Natural killer cell (primary cell): Measurements from ENCODE around the gene CABLES1. TPM values are rescaled to one million over a fixed set of nuclear protein-coding genes. Genes with fewer than 3 reads are reported as not detected.

ENCODE experiments used
- ATAC-seq, 3 donors: fragments of 150-1000 bp in 2 of 3; fragments of 200-7000 bp in 1 of 3; cut with Tn5 transposase; 1 replicate in 1 of 3; 2 replicates in 2 of 3; pipeline ENCODE4 v1.10.0; 2021; ENCODE audit warnings: mild to moderate bottlenecking in 2 of 3, moderate library complexity in 2 of 3
- DNase-seq, 2 donors: peaks; one replicate each; pipeline versions ENCODE4 v3.0.0 to v3.0.0-alpha.2; 2013 to 2021; ENCODE audit warnings: mixed read lengths in 1 of 2
- H3K27ac ChIP-seq: one replicate; pipeline ENCODE4 v1.5.1; 2013; ENCODE audit warnings: mild to moderate bottlenecking, low read length
- H3K27me3 ChIP-seq: one replicate; pipeline ENCODE4 v1.6.1; 2013; ENCODE audit warnings: low read length; ENCODE audit not compliant: control insufficient read depth, insufficient read depth
- H3K36me3 ChIP-seq: one replicate; pipeline ENCODE4 v1.6.1; 2013; ENCODE audit warnings: low read length; ENCODE audit not compliant: control insufficient read depth, insufficient read depth
- H3K4me1 ChIP-seq: one replicate; pipeline ENCODE4 v1.6.1; 2013; ENCODE audit warnings: low read length; ENCODE audit not compliant: control insufficient read depth, insufficient read depth
- H3K4me3 ChIP-seq: one replicate; pipeline ENCODE4 v1.5.1; 2013; ENCODE audit warnings: low read length
- H3K9me3 ChIP-seq: one replicate; pipeline ENCODE4 v1.6.1; 2013; ENCODE audit warnings: low read length; ENCODE audit not compliant: control insufficient read depth, insufficient read depth
- H3K27ac Mint-ChIP-seq, 2 donors: one replicate each; pipeline ENCODE4 v1.8.0; 2022; ENCODE audit warnings: mild to moderate bottlenecking in 2 of 2, mixed read lengths in 2 of 2, moderate library complexity in 1 of 2
- H3K27me3 Mint-ChIP-seq, 2 donors: one replicate each; pipeline ENCODE4 v1.8.0; 2022; ENCODE audit warnings: low read depth in 2 of 2, mixed read lengths in 2 of 2
- H3K36me3 Mint-ChIP-seq: one replicate; pipeline ENCODE4 v1.8.0; 2022; ENCODE audit warnings: mixed read lengths
- H3K4me1 Mint-ChIP-seq, 2 donors: one replicate each; pipeline ENCODE4 v1.8.0; 2022; ENCODE audit warnings: mixed read lengths in 2 of 2
- H3K4me3 Mint-ChIP-seq: one replicate; pipeline ENCODE4 v1.8.0; 2022; ENCODE audit warnings: mild to moderate bottlenecking, moderate library complexity, mixed read lengths
- H3K9me3 Mint-ChIP-seq, 2 donors: one replicate each; pipeline ENCODE4 v1.8.0; 2022; ENCODE audit warnings: mixed read lengths in 2 of 2
- WGBS: methylation state at CpG from one replicate; pipeline ENCODE4 v1.1.7; 2013; ENCODE audit warnings: missing lambda C conversion rate; ENCODE audit not compliant: insufficient coverage; 5-methylcytosine and 5-hydroxymethylcytosine counted together
- intact Hi-C: fragments of 100-400 bp; cut with micrococcal nuclease; formaldehyde crosslinking; loops from one replicate; pipeline ENCODE4 v1.14.2; 2022
- total RNA-seq, 4 donors: library from RNA; stranded (reverse); fragments of 120-200 nt in 1 of 4; gene quantifications; one replicate each; pipeline versions ENCODE4 v1.2.3 to v1.2.4, GENCODE V29; 2013 to 2022
- TF ChIP-seq, protein P1 (sequence below): fragments of 200-600 bp; IDR thresholded peaks from one replicate; pipeline ENCODE4 v1.8.0; 2022; ENCODE audit warnings: antibody characterized with exemption

CABLES1 gene
- total RNA-seq, 3 donors from 2014 or later (not counting 1 experiment from before 2014, with no cell fraction given), result 1.3 to 2.2 (median 1.8) TPM

- Mint-ChIP-seq H3K27me3 (peaks cover 0 to 23% of the 10 kb centered on the region in 2 donors), H3K27ac (no peak overlapping the region), H3K4me1 (peaks cover 6 to 16% of the 10 kb centered on the region in 2 donors), H3K9me3 (no peaks in the 10 kb centered on the region), H3K36me3 (no peaks in the 10 kb centered on the region), H3K4me3 (no peak overlapping the region)
- H3K4me1 ChIP-seq, result no peaks in the 10 kb centered on the region
- H3K27ac ChIP-seq, result no peak overlapping the region
- TF ChIP-seq, protein P1, sequence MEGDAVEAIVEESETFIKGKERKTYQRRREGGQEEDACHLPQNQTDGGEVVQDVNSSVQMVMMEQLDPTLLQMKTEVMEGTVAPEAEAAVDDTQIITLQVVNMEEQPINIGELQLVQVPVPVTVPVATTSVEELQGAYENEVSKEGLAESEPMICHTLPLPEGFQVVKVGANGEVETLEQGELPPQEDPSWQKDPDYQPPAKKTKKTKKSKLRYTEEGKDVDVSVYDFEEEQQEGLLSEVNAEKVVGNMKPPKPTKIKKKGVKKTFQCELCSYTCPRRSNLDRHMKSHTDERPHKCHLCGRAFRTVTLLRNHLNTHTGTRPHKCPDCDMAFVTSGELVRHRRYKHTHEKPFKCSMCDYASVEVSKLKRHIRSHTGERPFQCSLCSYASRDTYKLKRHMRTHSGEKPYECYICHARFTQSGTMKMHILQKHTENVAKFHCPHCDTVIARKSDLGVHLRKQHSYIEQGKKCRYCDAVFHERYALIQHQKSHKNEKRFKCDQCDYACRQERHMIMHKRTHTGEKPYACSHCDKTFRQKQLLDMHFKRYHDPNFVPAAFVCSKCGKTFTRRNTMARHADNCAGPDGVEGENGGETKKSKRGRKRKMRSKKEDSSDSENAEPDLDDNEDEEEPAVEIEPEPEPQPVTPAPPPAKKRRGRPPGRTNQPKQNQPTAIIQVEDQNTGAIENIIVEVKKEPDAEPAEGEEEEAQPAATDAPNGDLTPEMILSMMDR, result no peak
- 92% methylated on average over 8 of the region's 8 CpGs for WGBS
- no peaks in the 10 kb centered on the region for H3K9me3 ChIP-seq
- DNase-seq (no peak), ATAC-seq (no peak)
- H3K27me3 ChIP-seq, result no peaks in the 10 kb centered on the region
- H3K36me3 ChIP-seq, result no peaks in the 10 kb centered on the region
- no peak overlapping the region for H3K4me3 ChIP-seq
- intact Hi-C loops, result no loop called here
Observed at GRCh38 chr18:23200756-23201155, 65.5 kb downstream of the CABLES1 start.

DNA sequence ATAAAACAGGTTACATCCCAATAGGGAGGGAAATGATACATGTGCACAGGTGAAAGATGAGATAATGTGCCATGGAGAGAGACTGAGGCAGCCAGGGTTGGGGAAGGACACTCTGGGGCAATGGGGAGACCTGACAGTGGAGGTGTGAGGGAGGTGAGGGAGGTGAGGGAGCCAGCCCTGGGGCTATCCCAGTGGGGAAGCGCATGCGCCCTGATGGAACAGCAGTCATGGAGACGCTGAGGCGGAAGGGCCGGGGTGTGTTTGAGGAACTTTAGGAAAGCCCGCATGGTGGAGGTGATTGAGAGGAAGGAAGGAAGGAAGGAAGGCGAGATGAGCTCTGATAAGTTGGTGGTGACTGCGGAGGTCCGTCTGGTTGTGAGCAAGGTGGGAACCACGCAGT, 66.5 kb downstream of the CABLES1 start:
- Histone ChIP-seq H3K27me3 (no peaks in the 10 kb centered on the region), H3K27ac (no peak overlapping the region), H3K36me3 (no peaks in the 10 kb centered on the region), H3K4me1 (no peaks in the 10 kb centered on the region), H3K4me3 (no peak overlapping the region), H3K9me3 (no peaks in the 10 kb centered on the region)
- no peaks in the 10 kb centered on the region for H3K36me3 Mint-ChIP-seq
- peaks cover 0 to 23% of the 10 kb centered on the region in 2 donors for H3K27me3 Mint-ChIP-seq
- no peaks in the 10 kb centered on the region for H3K9me3 Mint-ChIP-seq
- DNase-seq (no peak), ATAC-seq (no peak)
- intact Hi-C loops, result no loop called here
- 76% methylated on average over 10 of the region's 10 CpGs for WGBS
- no peak overlapping the region for H3K27ac Mint-ChIP-seq
- H3K4me3 Mint-ChIP-seq, result no peak overlapping the region
- TF ChIP-seq, protein P1, result no peak
- H3K4me1 Mint-ChIP-seq, result peaks cover 6 to 16% of the 10 kb centered on the region in 2 donors

GRCh38 chr18:23203891-23204432, 68.7 kb downstream of the CABLES1 start:
- WGBS, result 85% methylated on average over 15 of the region's 15 CpGs
- Histone ChIP-seq H3K27me3 (no peaks in the 10 kb centered on the region), H3K27ac (no peak overlapping the region), H3K4me3 (no peak overlapping the region), H3K9me3 (peaks cover 5% of the 10 kb centered on the region), H3K4me1 (no peaks in the 10 kb centered on the region), H3K36me3 (no peaks in the 10 kb centered on the region)
- TF ChIP-seq, protein P1, result no peak
- Mint-ChIP-seq H3K9me3 (peaks cover 0 to 3% of the 10 kb centered on the region in 2 donors), H3K4me3 (no peak overlapping the region), H3K27me3 (peaks cover 0 to 20% of the 10 kb centered on the region in 2 donors), H3K4me1 (peaks cover 6 to 22% of the 10 kb centered on the region in 2 donors), H3K27ac (no peak overlapping the region), H3K36me3 (no peaks in the 10 kb centered on the region)
- ATAC-seq (no peak), DNase-seq (no peak)
- intact Hi-C loops, result no loop called here
